ENCODE measurements around the gene TMIGD1. TPM values are rescaled to one million over a fixed set of nuclear protein-coding genes. Genes with fewer than 3 reads are reported as not detected.

TMIGD1 gene
- total RNA-seq, 1 experiment from 2014 or later = not detected

DNA sequence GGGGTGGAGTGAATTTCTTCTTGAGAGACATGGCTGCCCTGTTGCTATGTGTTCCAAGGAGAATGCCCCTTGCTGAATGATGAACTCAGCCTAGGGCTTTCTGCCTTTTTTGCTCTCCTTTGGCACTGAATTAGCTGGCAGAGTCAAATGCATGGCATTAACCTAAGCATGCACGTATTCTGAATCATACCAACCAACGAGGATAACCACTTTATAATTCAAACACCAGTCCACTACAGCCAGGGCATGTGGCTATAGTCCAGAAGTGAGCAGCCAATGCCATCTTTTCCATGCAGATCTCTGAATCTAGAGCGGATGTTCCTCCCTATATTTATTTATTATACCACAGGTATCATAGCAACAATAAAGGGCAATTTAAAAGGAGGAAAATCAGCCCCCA is 15.7 kb downstream of the TMIGD1 start:
- ChIA-PET CTCF (no interaction called here), POLR2A (ENCODE audit: low non-redundant PET) (no interaction called here)
- Histone ChIP-seq H3K36me3 (ENCODE audit: insufficient read depth, low read length, poor library complexity, severe bottlenecking) (no peaks in the 10 kb centered on the region), H3K27me3 (replicated peaks; ENCODE audit: insufficient read depth, low read depth, low read length, poor library complexity) (peaks cover 5% of the 10 kb centered on the region), H3K4me3 (ENCODE audit: low read depth, low read length, poor library complexity, severe bottlenecking) (no peak overlapping the region), H3K27ac (ENCODE audit: low read depth, low read length, poor library complexity, severe bottlenecking) (no peak overlapping the region), H3K9me3 (ENCODE audit: low read depth, low read length, poor library complexity, severe bottlenecking) (no peaks in the 10 kb centered on the region), H3K4me1 (ENCODE audit: insufficient read depth, low read length, poor library complexity, severe bottlenecking) (no peaks in the 10 kb centered on the region)
- no TSS peak for BruUV-seq (replicated peaks)
- no peak for TF ChIP-seq EZH2 (IDR thresholded peaks at IDR 0.05; ENCODE audit: borderline replicate concordance, low read depth, low read length, poor library complexity, severe bottlenecking)
- TF ChIP-seq, protein P1, sequence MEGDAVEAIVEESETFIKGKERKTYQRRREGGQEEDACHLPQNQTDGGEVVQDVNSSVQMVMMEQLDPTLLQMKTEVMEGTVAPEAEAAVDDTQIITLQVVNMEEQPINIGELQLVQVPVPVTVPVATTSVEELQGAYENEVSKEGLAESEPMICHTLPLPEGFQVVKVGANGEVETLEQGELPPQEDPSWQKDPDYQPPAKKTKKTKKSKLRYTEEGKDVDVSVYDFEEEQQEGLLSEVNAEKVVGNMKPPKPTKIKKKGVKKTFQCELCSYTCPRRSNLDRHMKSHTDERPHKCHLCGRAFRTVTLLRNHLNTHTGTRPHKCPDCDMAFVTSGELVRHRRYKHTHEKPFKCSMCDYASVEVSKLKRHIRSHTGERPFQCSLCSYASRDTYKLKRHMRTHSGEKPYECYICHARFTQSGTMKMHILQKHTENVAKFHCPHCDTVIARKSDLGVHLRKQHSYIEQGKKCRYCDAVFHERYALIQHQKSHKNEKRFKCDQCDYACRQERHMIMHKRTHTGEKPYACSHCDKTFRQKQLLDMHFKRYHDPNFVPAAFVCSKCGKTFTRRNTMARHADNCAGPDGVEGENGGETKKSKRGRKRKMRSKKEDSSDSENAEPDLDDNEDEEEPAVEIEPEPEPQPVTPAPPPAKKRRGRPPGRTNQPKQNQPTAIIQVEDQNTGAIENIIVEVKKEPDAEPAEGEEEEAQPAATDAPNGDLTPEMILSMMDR (conservative IDR thresholded peaks at IDR 0.05; ENCODE audit: low read depth, low read length) = no peak
- DNase-seq (ENCODE audit: low spot score) = no peak
- intact Hi-C loops (cut with micrococcal nuclease; ENCODE audit: unreplicated experiment) = no loop called here

DNA sequence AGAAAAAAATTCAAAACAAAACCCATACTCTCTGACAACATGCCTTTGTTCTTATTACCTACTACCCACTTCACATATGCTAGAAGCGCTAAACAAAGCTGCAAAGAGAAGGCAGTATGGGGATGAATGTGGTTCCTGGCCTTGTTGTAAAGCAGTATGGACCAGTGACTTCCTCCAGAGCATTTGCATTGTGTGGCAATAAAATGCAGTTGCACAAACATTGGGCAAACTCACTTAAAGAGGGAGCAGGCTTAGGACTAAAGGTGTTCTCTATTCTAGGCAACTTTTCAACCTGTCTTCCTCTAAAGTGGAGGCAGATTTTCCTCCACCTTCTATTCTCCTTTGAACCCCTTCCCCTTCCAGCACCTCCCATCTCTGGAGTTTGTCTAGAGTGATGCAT is 17.1 kb downstream of the TMIGD1 start:
- Histone ChIP-seq H3K27me3 (replicated peaks; ENCODE audit: insufficient read depth, low read depth, low read length, poor library complexity) (peaks cover 5% of the 10 kb centered on the region), H3K27ac (ENCODE audit: low read depth, low read length, poor library complexity, severe bottlenecking) (no peak overlapping the region), H3K9me3 (ENCODE audit: low read depth, low read length, poor library complexity, severe bottlenecking) (no peaks in the 10 kb centered on the region), H3K36me3 (ENCODE audit: insufficient read depth, low read length, poor library complexity, severe bottlenecking) (no peaks in the 10 kb centered on the region), H3K4me3 (ENCODE audit: low read depth, low read length, poor library complexity, severe bottlenecking) (no peak overlapping the region), H3K4me1 (ENCODE audit: insufficient read depth, low read length, poor library complexity, severe bottlenecking) (no peaks in the 10 kb centered on the region)
- TF ChIP-seq, protein P1 (conservative IDR thresholded peaks at IDR 0.05; ENCODE audit: low read depth, low read length) = no peak
- no TSS peak for BruUV-seq (replicated peaks)
- ChIA-PET POLR2A (ENCODE audit: low non-redundant PET) (no interaction called here), CTCF (no interaction called here)
- intact Hi-C loops (cut with micrococcal nuclease; ENCODE audit: unreplicated experiment) = no loop called here
- DNase-seq (ENCODE audit: low spot score) = no peak

DNA sequence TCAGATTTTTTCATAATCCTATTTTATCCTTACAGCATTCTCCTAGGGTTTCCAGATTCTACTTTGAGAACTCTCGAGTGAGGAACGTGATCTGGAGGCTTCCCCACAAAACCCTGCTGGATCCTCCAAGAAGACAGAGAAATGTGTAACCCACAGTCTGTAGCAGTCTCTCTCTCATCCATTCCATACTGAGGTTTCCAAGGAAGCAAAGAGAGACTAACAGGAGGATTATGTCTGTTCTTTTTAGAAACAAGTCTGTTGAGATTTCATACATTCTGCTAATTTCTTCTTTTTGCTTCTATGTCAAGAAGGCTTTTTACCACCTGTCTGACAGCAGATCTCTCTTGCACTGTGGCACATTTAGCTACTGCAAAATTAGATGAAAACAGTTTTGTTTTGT is 18.8 kb downstream of the TMIGD1 start:
- CTCF ChIA-PET = no interaction called here
- TF ChIP-seq, protein P1 (conservative IDR thresholded peaks at IDR 0.05; ENCODE audit: low read depth, low read length) = no peak
- no peak for TF ChIP-seq EZH2 (IDR thresholded peaks at IDR 0.05; ENCODE audit: borderline replicate concordance, low read depth, low read length, poor library complexity, severe bottlenecking)
- H3K4me1 ChIP-seq (ENCODE audit: insufficient read depth, low read length, poor library complexity, severe bottlenecking) = no peaks in the 10 kb centered on the region
- no peak overlapping the region for H3K27ac ChIP-seq (ENCODE audit: low read depth, low read length, poor library complexity, severe bottlenecking)
- POLR2A ChIA-PET (ENCODE audit: low non-redundant PET) = interaction anchor here (0.5 kb wide), 1 partner anchor 15 kb away, joined by 3 read pairs; no protein-coding TSS in a partner anchor
- H3K36me3 ChIP-seq (ENCODE audit: insufficient read depth, low read length, poor library complexity, severe bottlenecking) = no peaks in the 10 kb centered on the region
- DNase-seq (ENCODE audit: low spot score) = no peak
- no TSS peak for BruUV-seq (replicated peaks)
- intact Hi-C loops (cut with micrococcal nuclease; ENCODE audit: unreplicated experiment) = no loop called here
- no peak overlapping the region for H3K4me3 ChIP-seq (ENCODE audit: low read depth, low read length, poor library complexity, severe bottlenecking)
- peaks cover 5% of the 10 kb centered on the region for H3K27me3 ChIP-seq (replicated peaks; ENCODE audit: insufficient read depth, low read depth, low read length, poor library complexity)
- H3K9me3 ChIP-seq (ENCODE audit: low read depth, low read length, poor library complexity, severe bottlenecking) = no peaks in the 10 kb centered on the region

Measured in A673 (cell line).